SU-DHL-6 (cell line): ENCODE results near the gene RALGDS.

ENCODE experiments used
- H2AFZ ChIP-seq: fragments of 200-600 bp; sonication (generic); 2 replicates; pipeline ENCODE4 v1.6.1; 2014; ENCODE audit warnings: low read depth, mild to moderate bottlenecking, moderate library complexity, mixed read lengths, antibody characterized with exemption, low read length; ENCODE audit not compliant: severe bottlenecking
- H3F3A ChIP-seq: fragments of 200-600 bp; shearing (Covaris generic); 2 replicates; pipeline ENCODE4 v1.6.0; 2016; ENCODE audit warnings: antibody characterized with exemption, mild to moderate bottlenecking; ENCODE audit not compliant: insufficient read depth
- H3K27ac ChIP-seq: fragments of 200-600 bp; sonication (generic); 2 replicates; pipeline ENCODE4 v1.5.1; 2016; ENCODE audit warnings: low read depth, mild to moderate bottlenecking, low read length, moderate library complexity, mixed read lengths
- H3K27me3 ChIP-seq: fragments of 200-600 bp; sonication (generic), shearing (Covaris generic); 2 replicates; pipeline ENCODE4 v1.6.0; 2014; ENCODE audit warnings: mild to moderate bottlenecking, low read length
- H3K36me3 ChIP-seq: fragments of 200-600 bp; sonication (generic); 2 replicates; pipeline ENCODE4 v1.6.1; 2014; ENCODE audit warnings: mild to moderate bottlenecking, low read length, mixed read lengths
- H3K4me2 ChIP-seq: fragments of 300-600, 200-600 bp; shearing (Covaris generic), sonication (generic); 2 replicates; pipeline ENCODE4 v1.6.0; 2014; ENCODE audit warnings: low read length, low read depth, mild to moderate bottlenecking; ENCODE audit not compliant: poor library complexity, severe bottlenecking
- H3K4me3 ChIP-seq: fragments of 200-600 bp; sonication (generic); 2 replicates; pipeline ENCODE4 v1.5.1; 2014; ENCODE audit warnings: antibody characterized with exemption, low read length, mild to moderate bottlenecking, mixed read lengths; ENCODE audit not compliant: insufficient read depth, poor library complexity, severe bottlenecking
- H3K79me2 ChIP-seq: fragments of 200-600 bp; sonication (generic); 2 replicates; pipeline ENCODE4 v1.6.1; 2014; ENCODE audit warnings: mild to moderate bottlenecking, low read length, moderate library complexity; ENCODE audit not compliant: insufficient read depth
- H3K9ac ChIP-seq: fragments of 200-600 bp; sonication (generic); 2 replicates; pipeline ENCODE4 v1.7.0; 2014; ENCODE audit warnings: mild to moderate bottlenecking, low read length
- H3K9me2 ChIP-seq: fragments of 200-600 bp; sonication (generic); replicated peaks from 2 replicates; pipeline ENCODE4 v1.6.1; 2014; ENCODE audit warnings: low read length; ENCODE audit not compliant: insufficient read depth
- H3K9me3 ChIP-seq: fragments of 200-600 bp; sonication (generic); 2 replicates; pipeline ENCODE4 v1.6.1; 2014; ENCODE audit warnings: low read length, mixed read lengths; ENCODE audit not compliant: insufficient read depth
- H4K20me1 ChIP-seq: fragments of 200-600 bp; sonication (generic); 2 replicates; pipeline ENCODE4 v1.6.1; 2014; ENCODE audit warnings: low read depth, mild to moderate bottlenecking, antibody characterized with exemption, low read length, moderate library complexity, mixed read lengths
- CTCF ChIP-seq: fragments of 200-600 bp; sonication (generic); IDR thresholded peaks from one replicate; pipeline ENCODE4 v1.5.1; 2017; ENCODE audit warnings: antibody characterized with exemption, mild to moderate bottlenecking, low read length, moderate library complexity; ENCODE audit not compliant: insufficient read depth, poor library complexity, severe bottlenecking
- EZH2phosphoT487 ChIP-seq: fragments of 200-600 bp; sonication (generic), shearing (Covaris generic); conservative IDR thresholded peaks from 2 replicates; pipeline ENCODE4 v1.6.1; 2018; ENCODE audit warnings: mild to moderate bottlenecking, antibody characterized with exemption, low read length, moderate library complexity, mixed read lengths

Gene RALGDS

GRCh38 chr9:133131506-133131905, 10.5 kb upstream of the RALGDS start:
- no peaks in the 10 kb centered on the region; the same call in 1 of the 2 replicates for H3K79me2 ChIP-seq
- TF ChIP-seq CTCF (no peak), EZH2phosphoT487 (no peak)
- H3K9me3 ChIP-seq: no peaks in the 10 kb centered on the region
- H3K36me3 ChIP-seq: no peaks in the 10 kb centered on the region
- H2AFZ ChIP-seq: no peak overlapping the region
- H3K27me3 ChIP-seq: no peaks in the 10 kb centered on the region
- H3K27ac ChIP-seq: no peak overlapping the region
- H4K20me1 ChIP-seq: no peaks in the 10 kb centered on the region; the same call in 1 of the 2 replicates
- H3K9me2 ChIP-seq: no peaks in the 10 kb centered on the region
- no peak overlapping the region for H3K4me2 ChIP-seq
- H3K9ac ChIP-seq: no peak overlapping the region
- H3K4me3 ChIP-seq: no peak overlapping the region
- no peaks in the 10 kb centered on the region for H3F3A ChIP-seq

- no peak overlapping the region for H3K4me2 ChIP-seq
Measured at GRCh38 chr9:133130685-133131244, 9.7 kb upstream of the RALGDS start.

GRCh38 chr9:133129001-133129795, 8.2 kb upstream of the RALGDS start:
- H3K9ac ChIP-seq: no peak overlapping the region
- H3K4me3 ChIP-seq: no peak overlapping the region
- no peak overlapping the region for H3K4me2 ChIP-seq
- H3K27ac ChIP-seq: no peak overlapping the region
- H3F3A ChIP-seq: no peaks in the 10 kb centered on the region
- no peaks in the 10 kb centered on the region; the same call in 1 of the 2 replicates for H4K20me1 ChIP-seq
- H3K79me2 ChIP-seq: no peaks in the 10 kb centered on the region; the same call in 1 of the 2 replicates
- H3K27me3 ChIP-seq: no peaks in the 10 kb centered on the region
- H3K9me2 ChIP-seq: no peaks in the 10 kb centered on the region
- no peak overlapping the region for H2AFZ ChIP-seq
- no peaks in the 10 kb centered on the region for H3K36me3 ChIP-seq
- H3K9me3 ChIP-seq: no peaks in the 10 kb centered on the region
- TF ChIP-seq EZH2phosphoT487: no peak
- TF ChIP-seq CTCF: no peak

More at GRCh38 chr9:133130685-133131244, 9.7 kb upstream of the RALGDS start:
- Histone ChIP-seq H3K27ac (no peak overlapping the region), H3K9ac (no peak overlapping the region), H3K4me3 (no peak overlapping the region), H3K36me3 (no peaks in the 10 kb centered on the region), H3K9me3 (no peaks in the 10 kb centered on the region), H2AFZ (no peak overlapping the region), H4K20me1 (no peaks in the 10 kb centered on the region; the same call in 1 of the 2 replicates), H3K9me2 (no peaks in the 10 kb centered on the region), H3K27me3 (no peaks in the 10 kb centered on the region), H3K79me2 (no peaks in the 10 kb centered on the region; the same call in 1 of the 2 replicates), H3F3A (no peaks in the 10 kb centered on the region)
- TF ChIP-seq EZH2phosphoT487 (no peak), CTCF (no peak)
